Ishikawa (cell line): Measurements from ENCODE around the gene ANXA2.

ENCODE experiments used
- EGR1 ChIP-seq: IDR thresholded peaks from 2 replicates; pipeline ENCODE4 v1.6.1; 2012
- TCF12 ChIP-seq: IDR thresholded peaks from 2 replicates; pipeline ENCODE4 v1.6.1; 2012; ENCODE audit warnings: low read depth

DNA sequence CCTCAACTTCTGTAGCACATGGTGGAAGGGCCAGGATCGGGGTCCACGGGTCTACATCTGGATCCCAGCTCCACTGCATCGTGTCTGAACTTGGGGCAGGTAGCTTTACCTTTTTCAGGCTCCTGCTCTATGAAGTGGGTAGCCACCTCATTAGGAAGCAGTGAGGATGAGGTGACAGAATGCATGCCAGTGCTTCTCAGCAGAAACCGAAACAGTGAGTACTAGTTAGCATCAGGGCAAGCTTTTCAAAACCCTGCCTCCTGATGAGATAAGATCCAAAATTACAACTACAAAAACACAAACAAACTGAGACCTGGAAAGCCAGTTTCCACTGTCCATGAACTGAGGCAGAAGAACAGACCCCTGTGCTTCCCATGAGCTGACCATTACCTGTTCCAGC, 77.4 kb downstream of the ANXA2 start:
- no peak for TF ChIP-seq EGR1
- no peak for TF ChIP-seq TCF12
